ENCODE results near the gene CFL1. TPM values are rescaled to one million over a fixed set of nuclear protein-coding genes. Genes with fewer than 3 reads are reported as not detected.

The CFL1 gene
- total RNA-seq, 4 donors from 2014 or later: 485 to 798 (median 586) TPM

- peak; percentile 93 for ATAC-seq (ENCODE audit: low FRiP score)
- peak in 2 of 3 donors; percentile 86 to 91 for TF ChIP-seq CTCF (IDR thresholded peaks at IDR 0.05)
- peak; percentile 98 for DNase-seq (ENCODE audit: low spot score)
Measured at GRCh38 chr11:65817835-65818680, 39.9 kb downstream of the CFL1 start.

GRCh38 chr11:65817312-65817834, 40.6 kb downstream of the CFL1 start:
- no peak for DNase-seq (ENCODE audit: low spot score)
- TF ChIP-seq CTCF (IDR thresholded peaks at IDR 0.05): no peak

GRCh38 chr11:65816696-65817095, 41.3 kb downstream of the CFL1 start:
- no peak for TF ChIP-seq CTCF (IDR thresholded peaks at IDR 0.05)
- DNase-seq (ENCODE audit: low spot score) (no peak), ATAC-seq (ENCODE audit: low FRiP score) (no peak)

More at GRCh38 chr11:65817312-65817834, 40.6 kb downstream of the CFL1 start:
- ATAC-seq (ENCODE audit: low FRiP score): no peak

GRCh38 chr11:65814986-65815565, 42.9 kb downstream of the CFL1 start:
- ATAC-seq (ENCODE audit: low FRiP score) (no peak), DNase-seq (ENCODE audit: low spot score) (no peak)
- TF ChIP-seq CTCF (IDR thresholded peaks at IDR 0.05): no peak

GRCh38 chr11:65814131-65814985, 43.6 kb downstream of the CFL1 start:
- peak; percentile 47 for DNase-seq (ENCODE audit: low spot score)
- peak; percentile 33 for ATAC-seq (ENCODE audit: low FRiP score)
- TF ChIP-seq CTCF (IDR thresholded peaks at IDR 0.05): no peak

GRCh38 chr11:65811764-65812475, 46.1 kb downstream of the CFL1 start:
- TF ChIP-seq CTCF (IDR thresholded peaks at IDR 0.05): no peak

More at GRCh38 chr11:65811764-65812475, 46.1 kb downstream of the CFL1 start:
- ATAC-seq (ENCODE audit: low FRiP score) (no peak), DNase-seq (ENCODE audit: low spot score) (no peak)

Data from omental fat pad (tissue), 4 donors.